Sigmoid colon (tissue), 7 donors: ENCODE results near the gene ESPNL. TPM values are rescaled to one million over a fixed set of nuclear protein-coding genes. Genes with fewer than 3 reads are reported as not detected.

Experiments
- DNase-seq: peaks from one replicate; pipeline ENCODE4 v3.0.0-alpha.2; 2019
- H3K27ac ChIP-seq, 4 donors: fragments of 200-600 bp; sonication (generic); one replicate each; pipeline ENCODE4 v1.5.1; 2016 to 2019; ENCODE audit warnings: mild to moderate bottlenecking in 1 of 4
- H3K27me3 ChIP-seq, 3 donors: fragments of 200-600 bp; sonication (generic); one replicate each; pipeline ENCODE4 v1.5.1; 2019; ENCODE audit warnings: mild to moderate bottlenecking in 1 of 3
- H3K36me3 ChIP-seq, 4 donors: fragments of 200-600 bp; sonication (generic); one replicate each; pipeline ENCODE4 v1.5.1; 2016 to 2019
- H3K4me1 ChIP-seq, 4 donors: fragments of 200-600 bp; sonication (generic); one replicate each; pipeline ENCODE4 v1.5.1; 2017 to 2019
- H3K4me3 ChIP-seq, 4 donors: fragments of 200-600 bp; sonication (generic); one replicate each; pipeline ENCODE4 v1.5.1; 2017 to 2019; ENCODE audit warnings: mild to moderate bottlenecking in 2 of 4, moderate library complexity in 1 of 4
- H3K9me3 ChIP-seq, 4 donors: fragments of 200-600 bp in 3 of 4; sonication (generic) in 3 of 4; one replicate each; pipeline versions ENCODE4 v1.5.1 to v1.6.1; 2013 to 2019
- EP300 ChIP-seq, 4 donors: sonication (generic); formaldehyde crosslinking; IDR thresholded peaks; one replicate each; pipeline ENCODE4 v1.6.1; 2017; ENCODE audit warnings: antibody characterized with exemption in 4 of 4
- POLR2A ChIP-seq, 2 donors: fragments of 450-650 bp; IDR thresholded peaks; one replicate each; pipeline ENCODE4 v1.6.1; 2016; ENCODE audit warnings: antibody characterized with exemption in 2 of 2, mild to moderate bottlenecking in 2 of 2, moderate library complexity in 2 of 2
- POLR2AphosphoS5 ChIP-seq, 4 donors: sonication (generic); formaldehyde crosslinking; IDR thresholded peaks; one replicate each; pipeline ENCODE4 v1.6.1; 2017; ENCODE audit warnings: antibody characterized with exemption in 4 of 4
- WGBS, 2 donors: extraction: QIAGEN DNeasy Blood & Tissue Kit; methylation state at CpG; one replicate each; pipeline ENCODE4 v1.1.7; 2013; 5-methylcytosine and 5-hydroxymethylcytosine counted together
- intact Hi-C: fragments of 100-400 bp; cut with DNase I; formaldehyde crosslinking; loops from one replicate; pipeline ENCODE4 v1.15.1; 2023
- polyA plus RNA-seq, 3 donors: library from polyadenylated mRNA; stranded (reverse); fragments of 200-250 nt; gene quantifications; one replicate each; pipeline ENCODE4 v1.2.3, GENCODE V29; 2013
- total RNA-seq, 4 donors: library from RNA; depleted of rRNA; stranded (reverse); fragments of >200 nt; gene quantifications; one replicate each; pipeline ENCODE4 v1.1.0, GENCODE V29; 2016
- TF ChIP-seq, protein P1 (sequence below), 4 experiments: fragments of 450-650 bp in 3 of 4; fragments of 200-600 bp in 1 of 4; IDR thresholded peaks; one replicate each; pipeline ENCODE4 v1.5.1; 2016 to 2019; ENCODE audit warnings: antibody characterized with exemption in 4 of 4, mild to moderate bottlenecking in 3 of 4, moderate library complexity in 2 of 4
- donor health status: healthy with polysubstance abuse.
- donor health status: Bipolar disorder and iron deficiency.
- donor health status: healthy.

Gene ESPNL
- total and polyA plus RNA-seq, 7 donors, result 0.36 to 2.0 (median 0.58) TPM; not detected in 3

DNA sequence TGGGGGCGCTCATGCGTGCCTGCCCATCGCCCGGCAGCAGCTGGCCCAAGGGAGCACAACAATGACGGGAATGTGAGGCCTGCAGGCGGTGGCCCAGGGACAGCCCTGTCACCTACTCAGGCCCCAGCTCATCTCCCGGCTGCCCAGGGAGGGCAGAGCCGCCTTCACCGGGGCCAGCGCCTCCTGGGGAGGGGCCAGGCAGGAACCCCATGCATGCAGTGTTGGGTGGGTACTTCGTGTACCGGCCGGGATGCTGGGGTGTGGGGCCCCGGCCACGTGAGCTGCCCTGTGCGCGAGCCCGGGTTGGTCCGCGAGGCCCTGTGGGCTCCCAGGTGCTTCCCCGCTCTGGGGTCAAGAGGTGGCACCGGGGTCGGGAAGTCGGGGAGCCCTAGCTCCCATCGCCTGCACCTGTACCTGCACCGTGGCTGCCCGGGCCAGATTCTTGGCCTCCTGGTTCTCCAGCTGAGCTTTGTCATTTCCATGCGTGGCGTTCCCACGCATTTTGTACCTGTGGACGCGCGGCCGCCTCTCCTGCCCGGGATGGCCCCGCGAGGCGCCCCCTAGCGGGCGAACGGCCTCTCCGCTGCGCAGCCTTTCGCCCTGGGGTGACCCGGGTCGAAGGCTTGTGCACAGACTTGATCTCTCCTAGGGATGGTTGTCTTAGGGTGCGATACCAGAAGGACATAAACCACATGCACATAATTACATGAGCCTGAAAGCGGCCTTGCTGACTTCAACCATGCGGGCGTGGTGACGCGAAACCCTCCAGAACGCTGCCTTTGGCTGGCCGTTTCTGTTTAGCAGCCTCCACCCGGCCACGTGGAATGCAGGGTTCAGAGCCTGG, 39.3 kb downstream of the ESPNL start:
- Histone ChIP-seq H3K27me3 (no peaks in the 10 kb centered on the region), H3K4me1 (peaks cover 0 to 36% (median 28%) of the 10 kb centered on the region in 4 donors), H3K36me3 (no peaks in the 10 kb centered on the region), H3K27ac (no peak overlapping the region), H3K9me3 (no peaks in the 10 kb centered on the region), H3K4me3 (peak overlapping the region in 3 of 4 donors; percentile 4 to 38 (median 20))
- 58 to 63% methylated on average over 56 of the region's 56 CpGs for WGBS, 2 donors
- DNase-seq, result no peak
- intact Hi-C loops, result no loop called here
- no peak for TF ChIP-seq POLR2AphosphoS5 (IDR thresholded peaks at IDR 0.05)
- TF ChIP-seq POLR2A (IDR thresholded peaks at IDR 0.05), result no peak
- TF ChIP-seq, protein P1, sequence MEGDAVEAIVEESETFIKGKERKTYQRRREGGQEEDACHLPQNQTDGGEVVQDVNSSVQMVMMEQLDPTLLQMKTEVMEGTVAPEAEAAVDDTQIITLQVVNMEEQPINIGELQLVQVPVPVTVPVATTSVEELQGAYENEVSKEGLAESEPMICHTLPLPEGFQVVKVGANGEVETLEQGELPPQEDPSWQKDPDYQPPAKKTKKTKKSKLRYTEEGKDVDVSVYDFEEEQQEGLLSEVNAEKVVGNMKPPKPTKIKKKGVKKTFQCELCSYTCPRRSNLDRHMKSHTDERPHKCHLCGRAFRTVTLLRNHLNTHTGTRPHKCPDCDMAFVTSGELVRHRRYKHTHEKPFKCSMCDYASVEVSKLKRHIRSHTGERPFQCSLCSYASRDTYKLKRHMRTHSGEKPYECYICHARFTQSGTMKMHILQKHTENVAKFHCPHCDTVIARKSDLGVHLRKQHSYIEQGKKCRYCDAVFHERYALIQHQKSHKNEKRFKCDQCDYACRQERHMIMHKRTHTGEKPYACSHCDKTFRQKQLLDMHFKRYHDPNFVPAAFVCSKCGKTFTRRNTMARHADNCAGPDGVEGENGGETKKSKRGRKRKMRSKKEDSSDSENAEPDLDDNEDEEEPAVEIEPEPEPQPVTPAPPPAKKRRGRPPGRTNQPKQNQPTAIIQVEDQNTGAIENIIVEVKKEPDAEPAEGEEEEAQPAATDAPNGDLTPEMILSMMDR (IDR thresholded peaks at IDR 0.05), result peak in 2 of 4 experiments; percentile 14 to 38

DNA sequence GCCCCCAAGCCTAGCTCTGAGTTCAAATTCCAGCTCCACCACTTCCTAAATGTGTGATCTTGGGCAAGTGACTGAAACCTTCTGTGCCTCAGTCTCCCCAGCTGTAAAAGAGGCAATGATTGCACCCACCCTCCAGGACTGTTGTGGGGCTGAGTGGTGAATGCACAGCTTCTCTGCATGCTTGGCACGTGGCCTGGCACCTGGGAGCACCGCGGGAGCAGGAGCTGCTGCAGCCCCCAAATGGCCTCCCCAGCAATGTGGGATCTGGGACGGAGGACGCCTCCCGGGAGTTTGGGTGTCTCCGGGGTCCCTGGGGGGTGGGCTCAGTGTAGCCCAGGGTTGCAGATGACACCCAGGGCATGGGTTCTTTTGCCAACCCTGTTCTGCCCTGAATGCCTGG, 39.9 kb downstream of the ESPNL start:
- Histone ChIP-seq H3K4me1 (peaks cover 0 to 36% (median 28%) of the 10 kb centered on the region in 4 donors), H3K27ac (no peak overlapping the region), H3K27me3 (no peaks in the 10 kb centered on the region), H3K4me3 (no peak overlapping the region), H3K36me3 (no peaks in the 10 kb centered on the region), H3K9me3 (no peaks in the 10 kb centered on the region)
- WGBS, 2 donors, result 82 to 90% methylated on average over 7 of the region's 7 CpGs
- DNase-seq, result no peak
- intact Hi-C loops, result no loop called here
- TF ChIP-seq POLR2AphosphoS5 (IDR thresholded peaks at IDR 0.05) (no peak), POLR2A (IDR thresholded peaks at IDR 0.05) (no peak), EP300 (IDR thresholded peaks at IDR 0.05) (no peak)
- TF ChIP-seq, protein P1 (IDR thresholded peaks at IDR 0.05), result no peak

DNA sequence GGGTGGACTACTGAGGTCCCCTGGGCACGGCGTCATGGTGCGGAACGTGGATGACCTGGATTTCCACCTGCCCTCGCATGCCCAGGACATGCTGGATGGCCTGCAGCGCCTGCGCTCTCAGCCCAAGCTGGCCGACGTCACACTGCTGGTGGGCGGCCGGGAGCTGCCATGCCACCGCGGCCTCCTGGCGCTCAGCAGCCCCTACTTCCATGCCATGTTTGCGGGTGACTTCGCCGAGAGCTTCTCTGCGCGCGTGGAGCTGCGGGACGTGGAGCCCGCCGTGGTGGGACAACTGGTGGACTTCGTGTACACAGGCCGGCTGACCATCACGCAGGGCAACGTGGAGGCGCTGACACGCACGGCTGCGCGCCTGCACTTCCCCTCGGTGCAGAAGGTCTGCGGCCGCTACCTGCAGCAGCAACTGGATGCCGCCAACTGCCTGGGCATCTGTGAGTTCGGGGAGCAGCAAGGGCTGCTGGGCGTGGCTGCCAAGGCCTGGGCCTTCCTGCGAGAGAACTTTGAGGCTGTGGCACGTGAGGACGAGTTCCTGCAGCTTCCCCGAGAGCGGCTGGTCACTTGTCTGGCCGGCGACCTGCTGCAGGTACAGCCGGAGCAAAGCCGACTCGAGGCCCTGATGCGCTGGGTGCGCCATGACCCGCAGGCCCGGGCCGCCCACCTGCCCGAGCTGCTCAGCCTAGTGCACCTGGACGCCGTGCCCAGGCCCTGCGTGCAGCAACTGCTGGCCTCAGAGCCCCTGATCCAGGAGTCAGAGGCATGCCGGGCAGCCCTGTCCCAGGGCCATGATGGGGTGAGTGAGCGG, 40.8 kb downstream of the ESPNL start:
- no peaks in the 10 kb centered on the region for H3K27me3 ChIP-seq
- H3K36me3 ChIP-seq, result no peaks in the 10 kb centered on the region
- intact Hi-C loops, result no loop called here
- TF ChIP-seq, protein P1 (IDR thresholded peaks at IDR 0.05), result no peak
- no peak for TF ChIP-seq POLR2A (IDR thresholded peaks at IDR 0.05)
- no peak overlapping the region for H3K27ac ChIP-seq
- peaks cover 0 to 36% (median 28%) of the 10 kb centered on the region in 4 donors for H3K4me1 ChIP-seq
- no peak overlapping the region for H3K4me3 ChIP-seq
- H3K9me3 ChIP-seq, result no peaks in the 10 kb centered on the region
- WGBS, 2 donors, result 78 to 94% methylated on average over 60 of the region's 60 CpGs
- DNase-seq, result no peak

DNA sequence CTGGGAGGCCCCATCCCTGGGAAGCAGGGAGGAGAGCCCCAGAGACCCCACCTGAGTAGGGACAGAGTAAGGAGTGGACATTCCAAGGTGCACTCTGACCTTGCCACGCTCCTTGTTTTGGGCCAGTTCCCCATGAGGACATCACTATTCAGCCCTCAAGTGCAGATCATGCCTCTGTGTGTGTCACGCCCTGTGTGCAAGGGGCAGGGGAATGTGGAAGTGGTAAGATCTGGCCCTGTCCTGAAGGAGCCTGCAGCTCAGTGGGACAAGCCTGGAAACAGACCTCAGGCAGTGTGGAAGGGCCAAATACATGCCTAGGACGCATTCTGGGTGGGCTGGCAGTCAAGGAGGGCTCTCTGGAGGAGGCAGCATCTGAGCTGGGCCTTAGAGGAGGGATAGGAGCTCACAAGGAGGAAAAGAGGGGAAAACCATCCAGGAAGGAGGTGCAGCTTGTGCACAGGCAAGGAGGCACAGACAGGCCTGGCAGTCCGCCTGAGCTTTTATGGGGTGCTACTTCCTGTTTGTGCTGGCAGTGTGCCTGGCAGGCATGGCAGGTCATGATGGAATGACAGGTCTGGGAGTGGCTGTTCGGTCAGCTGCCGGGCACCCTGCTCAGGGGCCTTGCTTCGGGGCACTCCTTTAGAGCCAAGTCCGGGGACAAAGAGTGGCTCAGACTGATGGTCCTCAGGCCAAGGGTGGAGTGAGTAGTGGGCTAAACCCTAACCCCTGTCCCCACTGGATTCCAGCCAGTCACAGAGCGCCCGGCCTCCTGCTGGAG, 41.6 kb downstream of the ESPNL start:
- TF ChIP-seq POLR2AphosphoS5 (IDR thresholded peaks at IDR 0.05), result no peak
- H3K36me3 ChIP-seq, result no peaks in the 10 kb centered on the region
- no peaks in the 10 kb centered on the region for H3K9me3 ChIP-seq
- H3K27me3 ChIP-seq, result no peaks in the 10 kb centered on the region
- no peak overlapping the region for H3K27ac ChIP-seq
- H3K4me1 ChIP-seq, result peaks cover 0 to 36% (median 28%) of the 10 kb centered on the region in 4 donors
- 19 to 62% methylated on average over 10 of the region's 10 CpGs for WGBS, 2 donors
- H3K4me3 ChIP-seq, result no peak overlapping the region
- DNase-seq, result no peak
- intact Hi-C loops, result no loop called here
